NK-92 treated with Interleukin-12 subunit alpha and Interleukin-12 subunit beta, amount 100 ng/mL, for 24 hours (cell line): ENCODE results near the gene STUM.

Experiments
- DNase-seq: peaks from one replicate; lab custom pipeline; 2025; lab: John Stamatoyannopoulos, UW

Gene STUM

GRCh38 chr1:226560243-226560642 lies 11.7 kb downstream of the STUM start:
- no peak for DNase-seq

- DNase-seq, result no peak
These were observed 14.4 kb downstream of the STUM start for GRCh38 chr1:226562989-226563388.

DNA sequence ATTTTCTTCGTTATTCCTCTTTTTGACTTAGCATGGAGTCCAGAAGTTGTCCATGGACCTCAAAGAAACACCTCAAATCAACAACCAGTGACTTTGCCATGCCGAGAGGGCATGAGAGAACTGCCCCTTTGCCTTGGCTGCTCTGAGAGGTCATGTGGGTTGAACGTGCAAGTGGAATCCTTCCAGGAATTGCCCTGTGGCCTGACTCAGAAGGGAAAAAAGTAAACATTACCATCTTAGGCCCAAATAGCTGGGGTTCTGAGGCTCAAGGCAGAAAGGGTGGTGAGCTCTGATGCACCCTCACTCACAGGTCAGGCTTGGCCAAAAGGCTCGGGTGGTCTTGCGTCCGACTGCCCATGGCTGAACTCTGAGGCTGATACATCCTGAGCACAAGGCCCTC lies 15.1 kb downstream of the STUM start:
- DNase-seq, result no peak

DNA sequence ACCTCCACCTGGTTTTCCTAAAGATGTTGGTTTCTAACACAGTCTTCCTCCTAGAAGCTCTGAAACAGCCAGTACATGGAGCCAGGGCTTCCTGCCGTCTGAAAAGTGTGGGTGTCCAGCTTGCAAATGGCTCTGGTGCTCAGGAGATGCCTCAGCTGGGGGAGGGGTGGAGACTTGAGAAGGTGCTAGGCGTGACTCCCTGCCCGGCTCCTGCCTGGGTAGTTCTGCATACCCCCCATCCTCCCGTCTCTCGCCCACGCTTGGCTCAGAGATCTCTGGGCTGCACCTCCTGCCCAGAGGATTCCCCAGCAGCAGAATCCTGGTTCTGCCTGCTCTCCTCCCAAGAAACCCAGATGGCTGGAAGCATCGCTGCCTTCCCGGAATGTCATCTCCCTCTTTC lies 16.9 kb downstream of the STUM start:
- DNase-seq, result no peak

DNA sequence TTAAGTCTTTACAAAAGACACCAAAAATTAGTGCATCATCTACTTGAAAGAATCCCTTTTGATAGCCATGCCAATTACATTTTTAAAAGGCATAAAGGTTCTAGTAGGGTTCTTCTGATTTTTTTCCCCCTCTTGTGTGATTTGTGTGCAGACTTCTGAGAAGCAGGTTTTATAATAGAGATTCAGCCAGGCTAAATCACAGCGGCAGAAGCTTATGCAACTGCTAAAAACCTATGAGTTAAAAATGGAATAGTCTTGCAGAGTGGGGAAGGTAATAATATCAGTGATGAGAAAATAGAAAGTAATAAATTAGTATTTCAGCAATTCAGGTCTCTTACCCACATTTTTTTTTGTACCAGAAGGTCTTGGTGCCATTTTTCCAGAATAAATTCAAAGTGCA lies 17.7 kb downstream of the STUM start:
- no peak for DNase-seq

- DNase-seq, result no peak
These were observed 18.2 kb downstream of the STUM start for GRCh38 chr1:226566760-226567159.

DNA sequence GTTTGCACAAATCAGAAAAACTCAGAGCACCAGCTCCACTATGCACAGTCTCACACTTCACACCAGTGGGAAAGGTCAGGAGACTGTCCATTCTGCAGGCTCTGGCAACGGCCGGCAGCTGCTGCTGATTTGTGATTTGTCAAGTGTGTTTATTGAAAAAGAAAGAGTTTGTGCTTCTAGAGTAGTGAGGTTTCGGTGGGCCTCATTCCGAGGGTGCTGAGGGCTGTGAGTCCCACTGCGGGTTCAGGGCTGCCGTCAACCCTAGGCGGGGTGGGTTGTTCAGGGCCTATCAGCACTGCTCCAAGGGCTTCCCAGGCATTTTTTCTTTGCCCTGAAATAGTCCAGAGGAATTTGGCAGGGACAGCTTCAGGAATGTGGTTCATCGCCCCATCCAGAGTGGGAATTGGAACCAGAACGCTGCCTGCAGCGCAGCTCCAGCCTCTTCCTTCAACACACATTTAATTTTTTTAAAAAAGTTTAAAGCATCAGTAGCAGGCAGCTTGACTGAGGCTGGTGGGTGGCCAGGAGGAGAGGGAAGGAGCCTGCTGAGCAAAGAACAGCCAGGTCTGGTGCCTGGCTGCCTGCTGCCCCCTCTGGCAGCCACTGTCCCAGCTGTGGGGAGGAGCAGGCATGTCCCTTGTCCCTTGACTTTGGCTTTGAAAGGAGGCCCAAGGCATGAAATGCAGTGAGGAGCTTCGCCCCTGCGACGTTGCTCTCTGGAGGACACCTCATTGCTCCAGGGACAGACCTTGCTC lies 19.7 kb downstream of the STUM start:
- DNase-seq, result no peak

DNA sequence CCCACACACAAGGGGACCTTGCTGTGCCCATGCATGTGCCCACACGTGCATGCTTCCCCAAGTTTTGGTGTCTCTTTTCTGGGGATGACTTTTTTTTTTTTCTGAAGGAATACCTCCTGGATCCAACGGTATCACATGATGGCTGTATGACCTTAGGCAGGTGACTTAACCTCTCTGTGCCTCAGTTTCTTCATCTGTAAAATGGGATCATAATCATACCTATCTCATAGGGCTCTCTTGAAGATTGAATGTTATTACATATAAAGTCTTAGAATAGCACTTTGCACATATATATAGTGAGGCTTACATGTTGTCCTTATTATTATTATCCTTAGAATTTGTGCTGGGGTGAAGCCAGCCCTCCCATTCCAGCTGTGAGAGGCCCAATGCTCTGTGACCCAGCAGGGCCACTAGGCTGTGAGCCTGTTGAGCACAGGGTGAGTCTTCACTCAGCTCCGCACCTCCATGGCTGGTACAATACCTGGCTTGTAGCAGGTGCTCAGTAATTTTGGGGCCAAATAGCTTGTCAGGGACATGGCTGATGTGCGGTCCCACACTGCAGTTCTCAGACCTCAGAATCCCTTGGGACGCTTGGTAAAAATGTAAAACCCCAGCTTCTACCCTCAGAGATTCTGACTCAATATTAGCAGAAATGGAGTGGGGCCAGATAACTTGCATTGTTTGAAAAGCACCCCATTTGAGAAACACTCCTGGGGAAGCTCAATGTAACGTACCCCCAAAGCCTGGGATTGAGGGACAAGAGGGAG lies 20.6 kb downstream of the STUM start:
- DNase-seq, result no peak

- no peak for DNase-seq
These were observed 21.4 kb downstream of the STUM start for GRCh38 chr1:226569879-226570547.

GRCh38 chr1:226571893-226572292 lies 23.3 kb downstream of the STUM start:
- DNase-seq, result no peak

DNA sequence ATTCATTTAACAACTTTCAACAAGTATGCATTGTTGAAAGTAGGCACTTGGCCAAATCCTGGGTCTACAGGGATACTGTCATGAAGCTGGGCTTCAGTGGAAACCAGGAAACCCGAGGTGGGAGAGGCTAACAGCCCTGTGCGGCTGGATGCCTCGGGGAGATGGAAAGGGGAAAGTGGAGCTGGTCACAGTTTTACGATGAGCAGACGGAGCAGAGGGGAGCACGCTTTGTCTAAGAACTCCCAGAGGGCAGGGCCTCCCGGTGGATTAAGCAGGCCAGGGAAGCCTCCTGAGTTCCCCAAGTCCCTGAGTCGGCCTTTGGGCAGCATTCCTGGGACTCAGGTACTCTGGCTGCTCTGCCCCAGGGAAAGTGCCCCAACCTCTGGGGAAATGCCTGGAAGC lies 23.8 kb downstream of the STUM start:
- DNase-seq, result no peak

DNA sequence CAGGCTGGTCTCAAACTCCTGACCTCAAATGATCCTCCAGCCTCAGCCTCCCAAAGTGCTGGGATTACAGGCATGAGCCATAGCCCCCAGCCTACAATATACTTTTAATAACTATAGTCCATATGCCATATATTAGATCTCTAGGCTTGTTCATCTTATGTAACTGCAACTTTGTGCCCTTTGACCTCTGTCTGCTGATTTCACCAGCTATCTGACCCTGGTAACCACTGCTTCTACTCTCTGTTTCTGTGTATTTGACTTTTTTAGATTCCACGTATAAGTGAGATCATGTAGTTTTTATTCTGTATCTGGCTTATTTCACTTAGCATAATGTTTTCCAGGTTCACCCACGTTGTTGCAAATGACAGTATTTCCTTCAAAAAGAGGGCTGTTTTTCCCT lies 25.5 kb downstream of the STUM start:
- DNase-seq, result no peak

- no peak for DNase-seq
These were observed 26.2 kb downstream of the STUM start for GRCh38 chr1:226574591-226575435.

GRCh38 chr1:226575436-226575720 lies 26.8 kb downstream of the STUM start:
- no peak for DNase-seq

DNA sequence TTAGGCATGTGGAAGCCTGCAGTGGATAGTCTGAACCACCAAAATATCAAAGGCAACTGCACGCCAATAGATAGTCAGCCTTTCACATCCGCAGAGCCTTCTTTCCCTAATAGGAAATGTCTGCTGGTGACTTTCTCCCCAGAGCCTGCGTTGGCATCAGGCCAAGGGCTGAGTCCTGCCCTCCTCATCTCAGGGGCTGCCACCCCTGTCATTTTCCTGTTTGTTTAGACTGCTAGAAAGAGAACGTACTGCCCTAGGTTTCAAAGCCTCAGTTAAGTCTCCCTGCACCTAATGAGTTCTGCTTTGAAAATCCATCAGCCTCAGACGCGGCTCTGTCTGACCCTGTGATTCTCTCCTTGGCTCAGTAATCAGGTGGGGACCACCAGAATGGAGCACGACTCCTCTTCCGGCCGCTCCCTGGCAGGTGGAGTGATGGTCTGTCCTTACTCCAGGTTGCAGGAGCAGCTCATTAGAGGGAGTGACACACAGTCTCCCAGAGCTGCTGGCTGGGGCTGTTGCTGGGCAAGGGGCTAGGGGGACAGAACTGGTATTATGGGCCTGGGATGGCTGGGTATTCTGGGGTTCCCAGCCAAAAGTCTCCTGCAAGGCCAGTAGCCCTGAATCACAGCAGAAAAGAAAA lies 27.3 kb downstream of the STUM start:
- no peak for DNase-seq

GRCh38 chr1:226576601-226577000 lies 28.0 kb downstream of the STUM start:
- DNase-seq, result no peak

GRCh38 chr1:226577401-226578180 lies 29.0 kb downstream of the STUM start:
- no peak for DNase-seq

DNA sequence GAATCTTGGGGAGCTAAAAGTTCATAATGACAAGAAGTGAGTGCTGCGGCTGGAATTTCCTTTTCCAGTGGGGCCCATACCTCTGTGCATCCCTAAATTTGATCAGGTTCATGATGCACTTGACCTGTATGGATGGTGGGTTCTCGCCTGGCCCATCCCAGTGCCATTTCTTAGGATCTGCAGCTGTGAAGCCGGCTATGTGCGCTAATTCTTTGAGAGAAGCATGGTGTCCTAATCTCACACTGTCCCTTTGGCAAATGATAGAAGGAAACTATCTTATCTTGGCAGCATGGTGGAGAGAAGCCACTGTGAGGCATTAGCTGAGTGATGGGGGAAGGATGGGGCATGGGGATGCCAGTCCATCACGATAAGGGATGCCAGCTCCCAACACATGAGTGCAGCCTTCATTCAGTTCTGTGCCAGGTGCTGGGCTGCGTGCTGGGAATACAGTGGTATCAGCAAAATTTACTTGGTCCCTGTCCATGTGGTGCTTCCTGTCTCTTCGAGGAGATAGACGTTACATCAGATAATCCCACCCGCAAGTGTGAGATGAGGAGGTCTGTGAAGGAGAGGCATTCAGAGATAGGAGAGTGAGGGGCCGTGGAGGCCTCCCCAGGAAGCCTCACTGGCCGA lies 30.5 kb downstream of the STUM start:
- no peak for DNase-seq

DNA sequence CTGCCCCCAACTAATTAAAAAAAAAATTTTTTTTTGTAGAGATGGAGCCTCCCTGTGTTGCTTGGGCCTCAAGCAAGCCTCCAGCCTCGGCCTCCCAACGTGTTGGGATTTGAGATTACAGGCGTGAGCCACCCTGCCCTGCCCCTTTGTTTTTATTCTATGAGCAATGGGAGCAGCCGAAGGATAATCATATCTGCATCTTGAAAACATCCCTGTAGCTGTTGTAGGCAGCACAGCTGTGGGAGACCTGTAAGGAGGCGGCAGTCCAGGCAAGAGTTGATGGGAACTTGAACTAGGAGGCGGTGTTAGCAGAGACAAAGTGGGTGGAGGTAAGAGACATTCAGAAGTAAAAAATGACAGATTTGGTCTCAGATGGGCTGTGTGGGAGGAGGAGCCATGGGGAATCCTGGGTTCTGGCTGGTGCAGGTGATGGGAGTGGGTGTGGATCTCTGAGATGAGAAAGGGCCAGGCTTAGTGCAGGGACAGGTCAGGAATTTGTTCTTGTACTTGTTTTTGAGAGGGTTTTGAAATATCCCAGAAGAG lies 31.3 kb downstream of the STUM start:
- no peak for DNase-seq

DNA sequence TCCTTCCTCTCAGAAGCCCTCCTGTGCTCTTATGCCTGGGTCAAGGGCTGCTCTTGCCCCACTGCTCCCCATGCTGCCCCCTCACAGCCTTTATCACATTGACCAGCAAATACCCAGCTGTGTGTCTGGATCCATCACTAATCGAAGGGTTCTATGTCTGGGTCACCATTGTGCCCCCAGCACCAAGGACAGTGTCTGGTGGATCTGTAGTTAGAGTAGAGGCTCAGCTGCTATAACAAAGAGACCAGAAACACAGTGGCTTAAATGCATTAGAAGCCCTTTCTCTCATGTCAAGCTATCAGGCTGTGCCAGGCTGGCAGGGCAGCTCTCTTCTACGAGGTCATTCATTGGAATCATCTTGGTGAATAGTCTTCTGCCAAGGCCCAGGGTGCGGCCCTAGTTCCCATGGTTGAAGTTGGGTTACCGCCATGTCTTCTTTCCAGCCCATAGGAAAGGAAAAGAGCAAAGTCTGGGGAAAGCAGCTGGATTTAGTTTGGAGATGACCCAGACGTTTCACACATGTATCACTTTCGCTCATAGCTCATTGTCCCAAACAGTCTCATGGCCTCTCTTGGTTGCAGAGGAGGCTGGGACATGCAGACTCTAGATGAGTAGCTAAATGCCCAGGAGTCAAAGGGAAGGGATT lies 32.2 kb downstream of the STUM start:
- no peak for DNase-seq
